Activated CD4-positive, alpha-beta T cell treated with anti-CD3 and anti-CD28 coated beads, Interleukin-2, amount 10 ng/mL, durations not matched to agents 7 days and 5 days (primary cell): ENCODE results near the gene DLGAP1. TPM values are rescaled to one million over a fixed set of nuclear protein-coding genes. Genes with fewer than 3 reads are reported as not detected.
"Not testable (repeated sequence)": the region's sequence is repeated elsewhere in the genome, so short reads cannot be mapped to it uniquely, and the experiment has no call there.

ENCODE experiments used
- CTCF ChIA-PET: fragments of 350-600 bp; sonication (Branson Sonifier 250); formaldehyde crosslinking; loops from one replicate; lab custom pipeline; 2021; ENCODE audit warnings: antibody characterized with exemption; lab: Charles Lee
- POLR2A ChIA-PET: fragments of 350-600 bp; sonication (Branson Sonifier 250); formaldehyde crosslinking; loops from one replicate; lab custom pipeline; 2021; ENCODE audit warnings: antibody characterized with exemption; lab: Charles Lee
- DNase-seq: peaks from one replicate; pipeline ENCODE4 v3.0.0-alpha.2; 2020
- H3K27ac Mint-ChIP-seq: one replicate; pipeline ENCODE4 v1.8.0; 2021; ENCODE audit warnings: mild to moderate bottlenecking, moderate library complexity, mixed read lengths
- H3K27me3 Mint-ChIP-seq: one replicate; pipeline ENCODE4 v1.8.0; 2021; ENCODE audit warnings: mixed read lengths
- H3K36me3 Mint-ChIP-seq: one replicate; pipeline ENCODE4 v1.8.0; 2021; ENCODE audit warnings: low read depth, mixed read lengths
- H3K4me1 Mint-ChIP-seq: one replicate; pipeline ENCODE4 v1.8.0; 2021; ENCODE audit warnings: mixed read lengths
- H3K4me3 Mint-ChIP-seq: one replicate; pipeline ENCODE4 v1.8.0; 2021; ENCODE audit warnings: mild to moderate bottlenecking, moderate library complexity, mixed read lengths
- H3K9me3 Mint-ChIP-seq: one replicate; pipeline ENCODE4 v1.8.0; 2021; ENCODE audit warnings: mixed read lengths
- total RNA-seq, 2 experiments: library from RNA; stranded (reverse); gene quantifications; one replicate each; pipeline ENCODE4 v1.2.3, GENCODE V29; 2021

DLGAP1 gene
- total RNA-seq, 2 experiments from 2014 or later: 0.10 TPM; not detected in 1

DNA sequence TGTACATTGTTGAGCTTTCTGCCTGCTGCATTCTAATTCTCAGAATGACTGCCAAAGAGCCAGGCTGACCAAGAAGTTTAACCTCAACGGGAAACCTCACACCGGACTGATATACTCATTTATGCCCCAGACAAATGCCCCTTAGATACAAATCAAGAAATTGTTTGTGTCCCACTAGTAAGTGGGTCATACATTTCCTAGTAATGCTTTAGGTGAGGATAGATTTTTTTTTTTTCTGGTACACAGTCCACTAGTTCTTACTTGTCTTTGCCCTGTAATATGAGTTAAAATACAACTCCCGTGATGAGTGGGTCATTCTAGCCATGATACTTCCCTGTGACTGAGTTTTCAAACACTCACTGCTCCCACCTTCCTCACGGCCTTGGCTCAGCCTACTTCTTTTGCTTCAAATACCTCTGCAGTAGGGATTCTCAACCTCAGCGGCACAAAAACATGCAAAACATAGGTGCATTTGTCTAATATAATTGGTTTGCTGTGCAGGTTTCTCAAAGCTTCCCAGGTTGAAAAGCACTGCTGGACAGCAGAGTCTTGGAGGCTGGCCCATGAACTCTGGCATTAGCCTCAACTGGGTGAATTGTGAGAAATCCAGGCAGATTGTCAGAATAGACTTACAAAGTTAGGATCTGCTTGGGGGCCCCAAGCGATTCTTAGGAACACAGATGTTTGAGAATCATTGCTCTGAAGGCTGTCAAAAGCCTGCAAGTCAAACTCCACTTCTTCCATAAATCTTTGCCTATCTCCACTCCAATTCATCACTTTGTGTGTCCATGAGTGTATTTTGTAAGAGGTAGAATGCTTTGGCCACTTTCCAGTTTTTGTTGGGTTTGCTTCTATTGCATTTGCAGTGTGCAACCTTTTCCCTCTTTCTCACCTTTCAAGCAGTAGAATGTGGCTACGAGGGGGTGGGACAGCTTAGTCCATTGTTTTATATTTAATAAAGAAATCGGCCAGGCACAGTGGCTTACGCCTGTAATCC is 969.7 kb downstream of the DLGAP1 start:
- CTCF ChIA-PET: no interaction called here
- POLR2A ChIA-PET: no interaction called here
- H3K9me3 Mint-ChIP-seq: no peaks in the 10 kb centered on the region
- H3K27ac Mint-ChIP-seq: no peak overlapping the region
- H3K27me3 Mint-ChIP-seq: peaks cover 4% of the 10 kb centered on the region
- H3K4me1 Mint-ChIP-seq: no peaks in the 10 kb centered on the region
- H3K4me3 Mint-ChIP-seq: no peak overlapping the region
- no peaks in the 10 kb centered on the region for H3K36me3 Mint-ChIP-seq
- DNase-seq: no peak

- DNase-seq: no peak
- Mint-ChIP-seq H3K27ac (no peak overlapping the region), H3K4me3 (no peak overlapping the region), H3K27me3 (peaks cover 4% of the 10 kb centered on the region), H3K36me3 (no peaks in the 10 kb centered on the region), H3K4me1 (no peaks in the 10 kb centered on the region), H3K9me3 (no peaks in the 10 kb centered on the region)
- ChIA-PET CTCF (interaction anchor here (0.5 to 1.3 kb wide), 3 partner anchors 8 to 102 kb away, joined by 3 to 4 read pairs (median 3); no protein-coding TSS in a partner anchor), POLR2A (no interaction called here)
Observed at GRCh38 chr18:3482258-3482657, 972.8 kb downstream of the DLGAP1 start.

DNA sequence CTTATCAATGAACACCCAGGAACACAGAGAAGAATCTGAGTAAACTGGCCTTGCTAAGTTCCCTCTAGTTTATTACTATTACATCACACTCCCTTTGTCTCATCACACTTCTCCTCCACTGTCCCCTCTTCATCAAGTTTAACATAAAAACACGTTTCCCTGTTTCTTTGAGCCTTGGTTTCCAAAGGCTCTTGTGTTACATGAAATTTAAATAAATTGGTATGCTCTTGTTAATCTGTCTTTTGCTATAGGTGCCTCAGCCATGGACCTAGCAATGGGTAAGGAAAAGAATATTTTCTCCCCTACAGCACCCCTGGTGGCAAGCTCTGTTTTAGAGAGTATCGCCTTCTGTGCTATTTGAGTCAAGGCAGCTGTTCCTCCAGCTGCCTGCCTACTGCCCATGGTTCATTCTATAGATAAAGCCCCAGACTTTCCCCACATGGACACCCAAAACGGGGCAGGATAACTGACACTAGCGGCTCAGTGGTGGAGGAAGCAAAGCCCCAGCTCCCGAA is 973.4 kb downstream of the DLGAP1 start:
- Mint-ChIP-seq H3K27me3 (peaks cover 4% of the 10 kb centered on the region), H3K36me3 (no peaks in the 10 kb centered on the region), H3K4me1 (no peaks in the 10 kb centered on the region), H3K27ac (no peak overlapping the region), H3K4me3 (no peak overlapping the region), H3K9me3 (no peaks in the 10 kb centered on the region)
- peak; percentile 22 for DNase-seq
- ChIA-PET POLR2A (no interaction called here), CTCF (interaction anchor here (0.5 to 1.3 kb wide), 2 partner anchors 11 to 101 kb away, joined by 3 to 4 read pairs; no protein-coding TSS in a partner anchor)

DNA sequence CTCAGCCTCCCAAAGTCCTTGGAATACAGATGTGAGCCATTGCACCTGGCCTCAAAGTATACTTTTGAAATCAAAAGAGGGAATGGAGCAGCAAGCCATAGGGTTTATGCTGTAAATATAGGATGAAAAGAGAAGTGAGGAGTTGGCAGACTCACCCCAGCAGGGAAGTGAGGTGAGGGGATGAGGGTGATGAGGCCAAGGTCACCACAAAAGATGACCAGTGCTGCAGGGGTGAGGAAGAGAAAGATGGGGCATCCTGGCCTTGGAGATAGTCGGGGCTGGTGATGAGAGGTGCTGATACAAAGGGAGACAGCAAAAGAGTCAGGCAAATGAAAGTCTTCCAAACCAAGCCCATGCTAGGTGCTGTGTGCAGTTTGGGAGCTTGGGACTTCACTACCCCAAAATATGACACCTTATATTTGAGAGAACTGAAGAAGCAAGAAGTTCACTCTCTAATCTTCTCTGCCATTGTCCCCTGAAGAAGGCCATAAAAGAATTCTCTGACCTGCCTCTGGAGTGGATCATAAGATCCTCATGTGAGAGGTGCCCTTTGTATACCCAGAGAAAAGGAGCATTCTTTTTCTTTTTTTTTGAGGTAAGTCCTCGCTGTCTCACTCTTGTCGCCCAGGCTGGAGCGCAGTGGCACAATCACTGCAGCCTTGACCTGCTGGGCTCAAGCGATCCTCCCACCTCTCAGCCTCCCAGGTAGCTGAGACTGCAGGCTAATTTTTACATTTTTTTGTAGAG is 974.1 kb downstream of the DLGAP1 start:
- ChIA-PET CTCF (interaction anchor here (1.3 kb wide), 1 partner anchor 10 kb away, joined by 3 read pairs; no protein-coding TSS in a partner anchor), POLR2A (no interaction called here)
- peaks cover 4% of the 10 kb centered on the region for H3K27me3 Mint-ChIP-seq
- no peak for DNase-seq
- no peaks in the 10 kb centered on the region for H3K4me1 Mint-ChIP-seq
- no peak overlapping the region for H3K27ac Mint-ChIP-seq
- no peak overlapping the region for H3K4me3 Mint-ChIP-seq
- no peaks in the 10 kb centered on the region for H3K9me3 Mint-ChIP-seq
- H3K36me3 Mint-ChIP-seq: no peaks in the 10 kb centered on the region

DNA sequence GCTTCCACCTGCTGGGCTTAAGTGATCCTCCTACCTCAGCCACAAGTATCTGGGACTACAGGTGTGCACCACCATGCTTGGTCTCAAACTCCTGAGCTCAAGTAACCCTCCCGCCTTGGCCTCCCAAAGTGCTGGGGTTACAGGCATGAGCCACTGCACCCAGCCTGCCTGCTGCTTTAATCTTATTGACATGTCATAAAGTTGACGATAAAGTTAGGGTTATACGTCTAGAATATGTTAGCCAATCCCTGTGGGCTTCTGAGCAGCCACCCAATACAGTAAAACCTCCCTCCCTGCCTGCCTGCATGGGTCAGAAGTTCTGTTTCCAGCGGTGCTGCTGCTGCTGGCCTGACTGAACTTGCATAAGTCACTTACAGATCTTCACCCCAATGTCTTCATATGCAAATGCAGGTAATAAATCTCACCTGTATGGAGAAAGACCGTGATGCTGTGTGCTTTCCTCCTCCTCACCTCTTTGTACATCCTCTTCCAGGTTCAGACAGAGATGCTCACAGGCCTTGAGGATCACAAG is 975.1 kb downstream of the DLGAP1 start:
- Mint-ChIP-seq H3K27ac (no peak overlapping the region), H3K9me3 (peaks cover 2% of the 10 kb centered on the region), H3K4me1 (no peaks in the 10 kb centered on the region), H3K36me3 (no peaks in the 10 kb centered on the region), H3K4me3 (no peak overlapping the region), H3K27me3 (peaks cover 4% of the 10 kb centered on the region)
- CTCF ChIA-PET: interaction anchor here (1.6 kb wide), 1 partner anchor 26 kb away, joined by 4 read pairs; no protein-coding TSS in a partner anchor
- POLR2A ChIA-PET: no interaction called here
- DNase-seq: no peak

GRCh38 chr18:3478262-3478978 is 976.7 kb downstream of the DLGAP1 start:
- POLR2A ChIA-PET: no interaction called here
- Mint-ChIP-seq H3K4me1 (peaks cover 9% of the 10 kb centered on the region), H3K27me3 (peaks cover 7% of the 10 kb centered on the region), H3K27ac (no peak overlapping the region), H3K9me3 (peaks cover 6% of the 10 kb centered on the region), H3K36me3 (no peaks in the 10 kb centered on the region), H3K4me3 (no peak overlapping the region)
- no peak for DNase-seq
- CTCF ChIA-PET: interaction anchor here (1.1 to 1.8 kb wide), 4 partner anchors 8 to 25 kb away, joined by 3 to 6 read pairs (median 4); no protein-coding TSS in a partner anchor

GRCh38 chr18:3472681-3473544 is 982.2 kb downstream of the DLGAP1 start:
- Mint-ChIP-seq H3K27ac (peak overlapping the region; percentile 9), H3K27me3 (peaks cover 4% of the 10 kb centered on the region), H3K4me1 (peaks cover 15% of the 10 kb centered on the region), H3K4me3 (no peak overlapping the region), H3K36me3 (no peaks in the 10 kb centered on the region), H3K9me3 (peaks cover 6% of the 10 kb centered on the region)
- DNase-seq: no peak
- POLR2A ChIA-PET: no interaction called here
- CTCF ChIA-PET: interaction anchor here (1.3 kb wide), 1 partner anchor 58 kb away, joined by 3 read pairs; no protein-coding TSS in a partner anchor

GRCh38 chr18:3472121-3472520 is 983.0 kb downstream of the DLGAP1 start:
- H3K9me3 Mint-ChIP-seq, H3K27ac Mint-ChIP-seq, H3K4me3 Mint-ChIP-seq, DNase-seq, H3K27me3 Mint-ChIP-seq, CTCF ChIA-PET, H3K36me3 Mint-ChIP-seq, POLR2A ChIA-PET: not testable (repeated sequence)
- peaks cover 18% of the 10 kb centered on the region for H3K4me1 Mint-ChIP-seq

- CTCF ChIA-PET: interaction anchor here (0.9 to 1.6 kb wide), 3 partner anchors 10 to 195 kb away, joined by 3 to 7 read pairs (median 4); no protein-coding TSS in a partner anchor
- peaks cover 4% of the 10 kb centered on the region for H3K27me3 Mint-ChIP-seq
Observed at GRCh38 chr18:3471141-3471648, 983.9 kb downstream of the DLGAP1 start.

DNA sequence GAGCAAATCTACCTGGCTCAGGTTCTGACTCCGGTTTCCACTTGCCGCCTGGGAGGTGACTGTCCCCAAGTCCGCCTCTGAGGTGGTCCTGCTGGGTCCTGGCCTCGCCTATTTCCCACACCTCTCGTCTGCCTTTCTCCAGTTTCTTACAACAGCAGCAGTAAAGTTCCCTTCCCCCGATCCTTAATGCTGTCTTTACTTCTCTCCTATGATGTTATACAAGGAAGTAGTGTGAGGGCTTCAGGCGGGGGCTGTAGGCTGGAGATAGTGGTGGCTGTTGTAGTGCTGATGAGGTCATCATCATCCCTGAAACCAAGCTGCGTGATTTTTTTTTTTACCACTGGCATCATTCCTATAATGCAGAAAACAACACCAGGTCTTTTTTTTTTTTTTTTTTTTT is 986.3 kb downstream of the DLGAP1 start:
- Mint-ChIP-seq H3K9me3 (no peaks in the 10 kb centered on the region), H3K4me1 (peaks cover 26% of the 10 kb centered on the region), H3K4me3 (no peak overlapping the region), H3K27me3 (no peaks in the 10 kb centered on the region), H3K36me3 (no peaks in the 10 kb centered on the region), H3K27ac (no peak overlapping the region)
- CTCF ChIA-PET: interaction anchor here (0.7 to 1.4 kb wide), 3 partner anchors 11 to 512 kb away, joined by 3 to 5 read pairs (median 4); no protein-coding TSS in a partner anchor
- POLR2A ChIA-PET: no interaction called here
- DNase-seq: no peak

More at GRCh38 chr18:3471141-3471648, 983.9 kb downstream of the DLGAP1 start:
- H3K4me3 Mint-ChIP-seq: no peak overlapping the region
- no peaks in the 10 kb centered on the region for H3K36me3 Mint-ChIP-seq
- peaks cover 6% of the 10 kb centered on the region for H3K9me3 Mint-ChIP-seq
- no peak for DNase-seq
- POLR2A ChIA-PET: no interaction called here
- peaks cover 27% of the 10 kb centered on the region for H3K4me1 Mint-ChIP-seq
- no peak overlapping the region for H3K27ac Mint-ChIP-seq
